ENCODE measurements around the gene CTNNA2.

CTNNA2 gene

GRCh38 chr2:79721061-79721460, 208.2 kb downstream of the CTNNA2 start:
- Histone ChIP-seq H3K36me3 (ENCODE audit: insufficient read depth, low read length) (no peaks in the 10 kb centered on the region), H3K27ac (ENCODE audit: low read length) (no peak overlapping the region), H3K9ac (ENCODE audit: low read depth, low read length) (no peak overlapping the region), H2AFZ (ENCODE audit: low read depth, low read length) (no peak overlapping the region), H3K4me3 (ENCODE audit: low read depth in 1 of 2, low read length in 2 of 2) (no peak overlapping the region), H3K9me3 (ENCODE audit: insufficient read depth, low read length, severe bottlenecking) (no peaks in the 10 kb centered on the region), H4K20me1 (ENCODE audit: insufficient read depth, low read length) (no peaks in the 10 kb centered on the region), H3K4me1 (ENCODE audit: insufficient read depth, low read length) (no peaks in the 10 kb centered on the region), H3K4me2 (ENCODE audit: insufficient read depth, low read length) (no peak overlapping the region), H3K79me2 (ENCODE audit: insufficient read depth, low read length) (no peaks in the 10 kb centered on the region), H3K27me3 (ENCODE audit: insufficient read depth, low read length, poor library complexity) (no peaks in the 10 kb centered on the region)
- ATAC-seq (ENCODE audit: insufficient read depth, low read depth) (no peak), DNase-seq (no peak)
- TF ChIP-seq CTCF (IDR thresholded peaks at IDR 0.05; ENCODE audit: borderline replicate concordance, extremely low read depth, low read length, poor library complexity, severe bottlenecking), result no peak
- no peak for TF ChIP-seq EZH2 (IDR thresholded peaks at IDR 0.05; ENCODE audit: borderline replicate concordance, low read depth, low read length, severe bottlenecking)

DNA sequence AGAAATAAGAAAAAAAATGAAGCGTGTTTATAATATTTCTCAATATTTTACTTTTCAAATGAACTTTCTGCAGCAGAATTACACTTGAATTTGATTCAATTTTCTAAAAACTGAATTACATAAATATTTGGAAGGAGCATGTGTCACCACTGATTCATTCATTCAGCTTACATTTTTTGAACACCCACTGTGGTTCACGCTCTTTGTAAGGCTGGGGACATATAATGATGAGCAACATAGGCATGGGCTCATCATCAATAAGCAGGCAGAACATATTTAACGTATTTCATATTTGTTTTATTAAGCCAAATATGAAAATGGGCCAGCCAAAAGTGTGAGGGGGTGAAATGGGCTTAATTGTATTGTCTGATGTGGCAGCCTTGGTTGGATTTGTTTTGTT, 209.1 kb downstream of the CTNNA2 start:
- no peak for DNase-seq

GRCh38 chr2:79723830-79724229, 211.0 kb downstream of the CTNNA2 start:
- Histone ChIP-seq H4K20me1 (ENCODE audit: insufficient read depth, low read length) (no peaks in the 10 kb centered on the region), H3K4me2 (ENCODE audit: insufficient read depth, low read length) (no peak overlapping the region), H3K4me1 (ENCODE audit: insufficient read depth, low read length) (no peaks in the 10 kb centered on the region), H3K27ac (ENCODE audit: low read length) (no peak overlapping the region), H3K79me2 (ENCODE audit: insufficient read depth, low read length) (no peaks in the 10 kb centered on the region), H3K9me3 (ENCODE audit: insufficient read depth, low read length, severe bottlenecking) (no peaks in the 10 kb centered on the region), H3K36me3 (ENCODE audit: insufficient read depth, low read length) (no peaks in the 10 kb centered on the region), H2AFZ (ENCODE audit: low read depth, low read length) (no peak overlapping the region), H3K4me3 (ENCODE audit: low read depth in 1 of 2, low read length in 2 of 2) (no peak overlapping the region), H3K9ac (ENCODE audit: low read depth, low read length) (no peak overlapping the region), H3K27me3 (ENCODE audit: insufficient read depth, low read length, poor library complexity) (no peaks in the 10 kb centered on the region)
- ATAC-seq (ENCODE audit: insufficient read depth, low read depth) (no peak), DNase-seq (no peak)
- no peak for TF ChIP-seq EZH2 (IDR thresholded peaks at IDR 0.05; ENCODE audit: borderline replicate concordance, low read depth, low read length, severe bottlenecking)
- no peak for TF ChIP-seq CTCF (IDR thresholded peaks at IDR 0.05; ENCODE audit: borderline replicate concordance, extremely low read depth, low read length, poor library complexity, severe bottlenecking)

More for the DNA sequence above, 209.1 kb downstream of the CTNNA2 start:
- no peak overlapping the region for H3K4me2 ChIP-seq (ENCODE audit: insufficient read depth, low read length)
- H3K27ac ChIP-seq (ENCODE audit: low read length), result no peak overlapping the region
- TF ChIP-seq EZH2 (IDR thresholded peaks at IDR 0.05; ENCODE audit: borderline replicate concordance, low read depth, low read length, severe bottlenecking) (no peak), CTCF (IDR thresholded peaks at IDR 0.05; ENCODE audit: borderline replicate concordance, extremely low read depth, low read length, poor library complexity, severe bottlenecking) (no peak)
- no peaks in the 10 kb centered on the region for H4K20me1 ChIP-seq (ENCODE audit: insufficient read depth, low read length)
- no peaks in the 10 kb centered on the region for H3K79me2 ChIP-seq (ENCODE audit: insufficient read depth, low read length)
- H3K4me3 ChIP-seq (ENCODE audit: low read depth in 1 of 2, low read length in 2 of 2), result no peak overlapping the region
- no peaks in the 10 kb centered on the region for H3K27me3 ChIP-seq (ENCODE audit: insufficient read depth, low read length, poor library complexity)
- no peak for ATAC-seq (ENCODE audit: insufficient read depth, low read depth)
- no peak overlapping the region for H2AFZ ChIP-seq (ENCODE audit: low read depth, low read length)
- no peaks in the 10 kb centered on the region for H3K4me1 ChIP-seq (ENCODE audit: insufficient read depth, low read length)
- H3K9me3 ChIP-seq (ENCODE audit: insufficient read depth, low read length, severe bottlenecking), result no peaks in the 10 kb centered on the region
- no peaks in the 10 kb centered on the region for H3K36me3 ChIP-seq (ENCODE audit: insufficient read depth, low read length)
- no peak overlapping the region for H3K9ac ChIP-seq (ENCODE audit: low read depth, low read length)

DNA sequence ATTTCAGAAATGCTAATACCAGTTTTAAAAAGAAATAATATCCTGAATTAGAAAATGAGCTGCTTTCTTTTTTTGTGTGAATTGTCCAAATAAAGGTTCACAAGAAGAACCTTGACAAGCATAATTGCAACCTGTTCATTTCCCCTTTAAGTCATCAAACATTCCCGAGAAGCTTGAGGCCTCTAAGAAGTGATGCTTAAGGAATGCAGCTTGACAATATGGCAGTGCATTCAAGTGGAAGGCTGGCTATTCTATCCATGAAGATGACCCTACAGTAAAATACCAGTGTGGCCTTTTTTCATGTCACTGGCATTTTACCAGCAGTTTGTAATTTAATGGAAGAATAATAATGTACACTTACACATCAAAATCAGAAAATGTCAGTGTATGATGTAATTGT, 216.7 kb downstream of the CTNNA2 start:
- no peak for ATAC-seq (ENCODE audit: insufficient read depth, low read depth)

More for the DNA sequence above, 216.7 kb downstream of the CTNNA2 start:
- Histone ChIP-seq H4K20me1 (ENCODE audit: insufficient read depth, low read length) (no peaks in the 10 kb centered on the region), H3K79me2 (ENCODE audit: insufficient read depth, low read length) (no peaks in the 10 kb centered on the region), H3K9me3 (ENCODE audit: insufficient read depth, low read length, severe bottlenecking) (no peaks in the 10 kb centered on the region), H3K4me2 (ENCODE audit: insufficient read depth, low read length) (no peak overlapping the region), H3K4me3 (ENCODE audit: low read depth in 1 of 2, low read length in 2 of 2) (no peak overlapping the region), H3K9ac (ENCODE audit: low read depth, low read length) (no peak overlapping the region), H3K27me3 (ENCODE audit: insufficient read depth, low read length, poor library complexity) (no peaks in the 10 kb centered on the region), H3K4me1 (ENCODE audit: insufficient read depth, low read length) (no peaks in the 10 kb centered on the region), H3K36me3 (ENCODE audit: insufficient read depth, low read length) (no peaks in the 10 kb centered on the region), H3K27ac (ENCODE audit: low read length) (no peak overlapping the region), H2AFZ (ENCODE audit: low read depth, low read length) (no peak overlapping the region)
- TF ChIP-seq EZH2 (IDR thresholded peaks at IDR 0.05; ENCODE audit: borderline replicate concordance, low read depth, low read length, severe bottlenecking), result no peak
- TF ChIP-seq CTCF (IDR thresholded peaks at IDR 0.05; ENCODE audit: borderline replicate concordance, extremely low read depth, low read length, poor library complexity, severe bottlenecking), result no peak
- no peak for DNase-seq
